M059J (cell line): ENCODE data around the gene MARVELD2. TPM values are rescaled to one million over a fixed set of nuclear protein-coding genes. Genes with fewer than 3 reads are reported as not detected.
"Not testable (repeated sequence)": the region's sequence is repeated elsewhere in the genome, so short reads cannot be mapped to it uniquely, and the experiment has no call there.

Experiments
- DNase-seq: peaks from one replicate; pipeline ENCODE4 v3.0.0-alpha.2; 2012; ENCODE audit warnings: low read depth
- total RNA-seq: library from RNA; depleted of rRNA; stranded (reverse); fragments of >200 nt; shearing (Covaris generic); gene quantifications from 2 replicates; pipeline ENCODE4 v1.2.3, GENCODE V29; 2014; rRNA removed

The MARVELD2 gene, protein sequence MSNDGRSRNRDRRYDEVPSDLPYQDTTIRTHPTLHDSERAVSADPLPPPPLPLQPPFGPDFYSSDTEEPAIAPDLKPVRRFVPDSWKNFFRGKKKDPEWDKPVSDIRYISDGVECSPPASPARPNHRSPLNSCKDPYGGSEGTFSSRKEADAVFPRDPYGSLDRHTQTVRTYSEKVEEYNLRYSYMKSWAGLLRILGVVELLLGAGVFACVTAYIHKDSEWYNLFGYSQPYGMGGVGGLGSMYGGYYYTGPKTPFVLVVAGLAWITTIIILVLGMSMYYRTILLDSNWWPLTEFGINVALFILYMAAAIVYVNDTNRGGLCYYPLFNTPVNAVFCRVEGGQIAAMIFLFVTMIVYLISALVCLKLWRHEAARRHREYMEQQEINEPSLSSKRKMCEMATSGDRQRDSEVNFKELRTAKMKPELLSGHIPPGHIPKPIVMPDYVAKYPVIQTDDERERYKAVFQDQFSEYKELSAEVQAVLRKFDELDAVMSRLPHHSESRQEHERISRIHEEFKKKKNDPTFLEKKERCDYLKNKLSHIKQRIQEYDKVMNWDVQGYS
- 4.1 and 5.7 TPM in 2 replicates for total RNA-seq

DNA sequence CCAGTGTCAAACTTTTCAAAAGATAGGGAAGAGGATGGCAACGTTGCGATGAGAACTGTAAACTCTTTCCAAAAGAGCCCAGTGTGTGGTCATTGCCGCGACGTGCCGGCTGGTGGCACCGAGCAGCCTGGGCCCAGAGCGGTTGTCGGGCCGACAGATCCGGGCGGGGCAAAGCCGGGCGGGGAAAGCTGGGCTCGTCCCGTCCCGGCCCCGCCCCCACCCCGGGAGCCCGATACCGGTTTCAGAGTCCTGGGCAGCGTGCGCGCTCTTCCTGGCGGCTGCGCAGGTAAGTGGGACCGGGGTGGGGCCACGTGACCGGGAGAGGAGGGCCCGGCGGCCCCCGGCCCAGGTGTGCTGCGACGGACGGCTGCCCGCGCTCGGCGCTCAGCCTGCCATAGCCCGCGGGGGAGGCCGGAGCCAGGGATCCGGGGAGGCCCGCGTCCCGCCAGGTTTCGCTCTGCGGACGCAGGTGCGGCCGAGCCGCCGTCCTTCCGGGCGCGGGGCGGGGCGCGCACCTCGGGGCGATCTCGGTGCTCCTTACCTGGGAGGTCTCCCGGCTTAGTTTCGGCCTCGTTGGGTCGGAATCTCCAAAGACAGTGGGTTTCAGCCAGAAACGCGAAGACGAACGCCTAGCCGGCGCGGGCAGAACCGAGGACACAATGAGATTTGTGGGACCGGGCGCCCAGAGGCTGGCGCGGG lies at the start of gene MARVELD2:
Gene MARVELD2, plus strand, starts transcription at position 232 of the 699 bp plus-strand sequence. CDS start 4,270 bp downstream, outside the sequence.
- DNase-seq: peak; percentile 79

DNA sequence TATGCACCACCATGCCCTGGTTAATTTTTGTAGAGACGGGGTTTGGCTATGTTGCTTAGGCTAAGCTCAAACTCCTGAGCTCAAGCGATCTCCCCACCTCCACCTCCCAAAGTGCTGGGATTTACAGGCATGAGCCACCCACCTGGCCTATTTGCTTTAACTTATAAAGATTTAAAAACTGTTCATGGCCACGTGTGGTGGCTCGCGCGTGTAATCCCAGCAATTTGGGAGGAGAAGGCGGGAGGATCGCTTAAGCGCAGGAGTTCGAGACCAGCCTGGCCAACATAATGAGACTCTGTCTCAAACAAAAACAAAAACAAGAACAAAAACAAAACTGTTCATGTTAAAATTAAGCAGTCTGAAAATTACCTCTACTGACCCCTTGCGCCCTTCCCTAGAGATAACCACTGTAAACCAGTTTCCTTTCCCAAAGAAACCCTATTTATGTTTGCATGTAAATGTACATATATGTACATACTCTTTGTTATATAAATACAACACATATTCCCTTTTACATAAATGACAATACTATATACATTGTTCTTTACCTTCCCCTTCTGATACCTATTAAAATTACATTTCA lies 47.1 kb upstream of the MARVELD2 start:
- DNase-seq: no peak

DNA sequence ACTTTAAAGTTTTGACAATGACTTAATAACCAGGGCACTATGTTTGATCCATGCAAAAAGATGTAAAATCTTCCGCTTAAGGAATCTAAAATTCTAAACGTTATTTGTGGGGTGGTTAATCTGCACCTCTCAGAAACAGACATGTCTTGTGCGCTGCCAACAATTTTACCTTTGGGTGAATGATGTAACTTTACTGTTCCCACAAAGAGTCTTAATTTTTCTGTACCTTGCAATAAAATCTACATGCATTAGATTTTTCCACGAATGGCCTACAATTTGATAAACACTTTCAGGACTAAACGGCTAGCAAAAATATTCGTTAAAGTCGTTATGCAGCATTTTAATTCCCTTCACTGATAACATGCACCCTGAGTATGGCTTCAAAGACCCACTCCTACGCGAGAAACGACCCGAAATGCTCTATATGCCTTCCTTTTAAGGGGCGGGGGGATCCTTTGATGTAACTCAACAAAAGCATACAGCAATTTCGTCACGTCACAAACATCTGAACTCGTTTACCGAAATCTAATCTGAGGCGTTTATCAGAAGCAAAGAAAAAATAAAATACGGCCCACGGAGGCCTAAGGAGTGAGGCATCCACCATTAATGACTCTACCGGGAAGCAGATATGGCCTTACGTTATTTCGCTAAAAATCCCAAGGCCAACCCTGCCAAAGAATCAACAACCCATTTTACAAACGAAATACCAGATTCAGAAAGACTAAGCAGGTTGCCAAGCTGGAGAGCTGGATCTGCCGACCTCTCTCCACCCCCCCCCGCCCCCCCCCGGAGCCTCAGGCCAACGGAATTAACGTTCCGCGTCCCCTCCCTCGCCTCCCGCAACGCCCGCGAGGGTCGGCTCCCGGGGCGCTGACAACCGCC lies 46.2 kb upstream of the MARVELD2 start:
- DNase-seq: no peak

DNA sequence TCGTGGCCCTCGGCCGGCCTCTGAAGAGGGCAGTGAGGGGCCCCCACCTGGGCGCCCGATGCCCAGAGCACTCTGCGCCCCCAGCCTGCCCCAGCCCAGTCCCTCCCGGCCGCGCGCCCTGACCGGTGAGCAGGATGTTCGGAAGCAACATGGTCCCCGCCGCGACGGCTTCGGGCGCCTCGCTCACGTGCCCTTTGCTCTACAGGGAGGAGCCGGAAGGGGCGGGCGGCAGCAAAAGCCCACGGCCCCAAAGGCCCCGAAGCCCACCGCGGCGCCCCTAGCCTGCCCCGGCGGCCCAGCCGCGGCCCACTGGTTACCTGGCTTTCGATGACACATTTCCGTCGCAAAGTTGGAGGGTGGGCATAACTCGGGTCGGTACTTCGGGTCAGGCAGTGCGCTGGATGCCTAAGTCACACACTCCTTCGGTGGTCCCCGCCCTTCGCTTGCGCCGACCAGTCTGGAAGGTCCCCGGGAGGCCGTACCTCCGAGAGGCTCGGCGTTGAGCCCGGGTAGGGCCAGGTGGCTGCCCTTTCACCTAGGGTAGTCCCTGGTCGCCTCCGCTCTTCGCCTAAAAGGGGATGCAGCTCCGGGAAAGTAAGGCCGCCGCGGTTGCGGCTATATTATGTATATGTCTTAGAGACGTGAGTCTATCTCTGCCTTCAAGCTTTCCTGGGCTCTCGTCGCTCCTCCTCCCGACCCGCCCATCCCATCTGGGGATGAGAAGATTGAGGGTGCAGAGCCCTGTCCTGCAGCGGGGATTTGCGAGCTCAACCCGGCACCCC lies 45.4 kb upstream of the MARVELD2 start, which contains the start of the genes AK6, RAD17 and TAF9:
Gene AK6, minus strand, starts transcription at position 181 of the 782 bp plus-strand sequence. Its CDS starts 30 bp downstream, at position 151.
Gene RAD17, plus strand, starts transcription at position 479 of the 782 bp plus-strand sequence. CDS start 2,391 bp downstream, outside the sequence.
Gene TAF9, minus strand, starts transcription at position 181 of the 782 bp plus-strand sequence. CDS start 3,783 bp downstream, outside the sequence.
- DNase-seq: peak; percentile 88

DNA sequence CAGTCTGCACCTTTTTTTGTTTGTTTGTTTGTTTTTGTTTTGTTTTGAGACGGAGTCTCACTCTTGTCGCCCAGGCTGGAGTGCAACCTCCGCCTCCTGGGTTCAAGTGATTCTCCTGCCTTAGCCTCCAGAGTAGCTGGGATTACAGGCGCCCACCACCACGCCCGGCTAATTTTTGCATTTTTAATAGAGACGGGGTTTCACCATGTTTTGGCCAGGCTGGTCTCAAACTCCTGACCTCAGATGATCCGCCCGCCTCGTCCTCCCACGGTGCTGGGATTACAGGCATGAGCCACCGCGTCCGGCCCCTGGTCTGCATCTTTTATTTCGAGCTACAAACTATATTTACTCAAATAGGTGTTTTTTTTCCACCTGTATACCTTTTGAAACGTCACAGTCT lies 44.6 kb upstream of the MARVELD2 start:
- DNase-seq: not testable (repeated sequence)

DNA sequence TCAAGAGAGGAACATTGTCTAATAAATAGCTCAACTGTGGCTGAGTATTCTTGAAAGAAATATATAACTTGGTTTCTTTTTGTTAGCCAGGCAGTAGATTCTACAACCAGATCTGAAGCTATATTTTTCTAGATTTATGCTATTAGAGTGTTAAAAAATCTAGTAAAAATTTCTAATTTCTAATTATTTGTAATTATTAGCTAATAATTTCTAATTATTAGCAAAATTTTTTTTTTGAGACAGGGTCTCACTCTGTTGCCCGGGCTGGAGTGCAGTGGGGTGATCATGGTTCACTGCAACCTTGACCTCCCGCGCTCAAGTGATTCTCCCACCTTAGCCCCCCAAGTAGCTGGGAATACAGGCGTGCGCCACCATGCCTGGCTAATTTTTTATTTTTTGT lies 42.5 kb upstream of the MARVELD2 start:
- no peak for DNase-seq

DNA sequence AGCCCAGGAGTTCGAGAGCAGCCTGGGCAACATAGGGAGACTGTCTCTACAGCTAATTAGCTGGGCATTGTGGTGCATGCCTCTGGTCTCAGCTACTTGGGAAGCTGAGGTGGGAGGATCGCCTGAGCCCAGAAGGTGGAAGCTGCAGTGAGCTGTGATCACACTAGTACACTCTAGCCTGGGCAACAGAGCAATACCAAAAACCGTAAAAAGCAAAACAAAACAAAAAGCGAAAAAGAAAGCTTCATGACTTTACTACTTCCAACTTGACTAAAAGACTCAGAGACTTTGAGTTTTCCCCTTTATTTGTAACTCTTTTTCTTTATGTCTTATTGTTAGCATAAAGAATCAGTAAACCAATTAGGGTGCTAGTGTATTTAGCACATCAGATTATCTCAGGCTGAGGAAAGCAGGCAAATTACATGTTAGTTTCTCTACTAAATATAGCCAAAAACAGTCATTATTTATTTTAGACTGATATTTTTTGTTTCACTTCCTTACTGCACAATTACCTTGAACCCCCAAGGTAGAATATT lies 39.9 kb upstream of the MARVELD2 start:
- no peak for DNase-seq

DNA sequence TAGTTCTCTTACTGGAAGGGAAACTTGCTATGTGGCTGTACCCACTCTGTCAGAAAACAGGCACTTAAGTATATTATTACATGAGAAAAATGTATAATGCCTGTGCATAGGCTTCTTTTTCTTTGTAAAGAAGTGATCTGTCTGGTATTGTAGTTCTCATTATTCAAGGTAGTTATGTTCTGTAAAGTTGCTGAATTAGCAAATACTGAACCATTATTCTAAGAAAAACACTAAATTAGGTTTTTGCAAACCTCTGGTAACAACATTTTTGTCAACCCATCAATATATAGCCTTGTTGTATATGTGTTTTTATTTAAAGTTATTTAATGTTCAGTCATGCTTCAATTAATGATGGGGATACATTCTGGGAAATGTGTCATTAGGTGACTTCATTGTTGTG lies 36.5 kb upstream of the MARVELD2 start:
- DNase-seq: no peak

DNA sequence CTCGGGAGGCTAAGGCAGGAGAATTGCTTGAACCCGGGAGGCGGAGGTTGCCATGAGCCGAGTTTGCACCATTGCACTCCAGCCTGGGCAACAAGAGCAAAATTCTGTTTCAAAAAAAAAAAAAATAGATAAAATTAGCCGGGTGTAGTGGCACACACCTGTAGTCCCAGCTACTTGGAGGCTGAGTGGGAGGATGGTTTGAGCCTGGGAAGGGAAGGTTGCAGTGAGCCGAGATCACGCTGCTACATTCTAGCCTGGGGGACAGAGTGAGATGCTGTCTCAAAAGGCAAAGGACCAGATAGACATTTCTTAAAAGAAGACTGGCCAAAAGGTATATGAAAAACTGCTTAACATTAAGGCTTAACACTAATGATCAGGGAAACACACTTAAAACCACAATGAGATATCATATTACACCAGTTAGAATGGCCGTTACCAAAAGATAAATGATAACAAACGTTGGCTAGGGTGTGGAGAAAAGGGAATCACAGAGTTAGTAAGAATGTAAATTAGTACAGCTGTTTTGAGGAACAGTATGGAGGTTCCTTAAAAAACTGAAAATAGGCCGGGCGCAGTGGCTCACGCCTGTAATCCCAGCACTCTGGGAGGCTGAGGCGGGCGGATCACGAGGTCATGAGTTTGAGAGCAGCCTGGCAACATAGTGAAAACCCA lies 10.1 kb upstream of the MARVELD2 start:
- no peak for DNase-seq

DNA sequence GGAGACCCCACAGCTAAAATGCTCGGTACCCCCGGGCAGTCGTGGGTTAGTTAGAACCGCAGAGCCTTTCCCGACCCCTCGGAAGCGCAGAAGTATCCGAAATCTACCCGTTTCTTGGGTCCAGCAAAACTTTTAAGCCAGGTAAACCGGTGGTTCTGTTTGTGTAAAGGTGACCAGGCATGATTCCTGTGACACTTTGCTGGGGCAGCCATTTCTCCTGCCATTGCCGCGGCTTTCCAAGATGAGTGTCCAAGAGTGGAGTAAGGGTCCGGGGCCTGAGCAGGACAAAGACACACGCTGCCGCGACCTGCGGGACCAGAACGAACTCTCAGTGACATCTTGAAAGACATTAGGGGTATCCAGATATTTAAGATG lies 655 bp downstream of the MARVELD2 start:
- DNase-seq: no peak

DNA sequence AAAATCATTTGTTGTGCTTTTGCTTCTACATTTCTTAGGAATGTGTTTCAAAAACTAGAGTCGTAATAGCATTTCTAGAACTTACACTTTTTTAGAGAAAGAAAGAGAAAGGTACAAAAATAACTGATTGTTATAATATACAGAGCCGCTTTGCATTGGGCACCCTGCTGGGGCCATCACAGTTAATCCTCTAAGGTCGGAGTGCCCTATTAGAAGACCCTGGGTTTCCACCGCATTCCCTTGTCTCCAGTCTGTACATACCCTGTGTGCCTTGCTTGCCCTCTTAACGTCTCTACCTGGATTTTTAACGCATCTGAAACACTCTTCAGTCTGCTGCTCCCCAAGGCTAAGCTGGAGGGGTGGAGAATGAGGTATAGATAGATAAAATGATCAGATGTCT lies 1.3 kb downstream of the MARVELD2 start:
- no peak for DNase-seq

DNA sequence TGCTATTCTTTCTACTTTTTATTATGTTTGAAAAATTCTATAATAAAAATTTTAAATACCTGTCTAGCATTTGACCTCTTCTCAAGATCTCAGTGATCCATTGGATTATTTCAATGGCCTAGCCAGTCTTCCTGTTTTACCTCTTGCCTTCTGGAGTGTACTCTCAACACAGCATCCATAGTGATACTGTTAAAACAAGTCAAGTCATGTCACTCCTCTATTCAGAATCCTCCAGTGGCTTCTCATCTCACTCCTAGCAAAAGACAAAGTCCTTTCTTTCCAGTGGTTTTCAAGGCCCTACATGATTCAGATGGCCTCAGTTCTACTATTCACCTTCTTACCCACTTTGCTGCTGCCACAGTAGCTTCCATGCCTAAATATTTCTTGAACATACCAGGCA lies 1.8 kb downstream of the MARVELD2 start:
- DNase-seq: no peak

DNA sequence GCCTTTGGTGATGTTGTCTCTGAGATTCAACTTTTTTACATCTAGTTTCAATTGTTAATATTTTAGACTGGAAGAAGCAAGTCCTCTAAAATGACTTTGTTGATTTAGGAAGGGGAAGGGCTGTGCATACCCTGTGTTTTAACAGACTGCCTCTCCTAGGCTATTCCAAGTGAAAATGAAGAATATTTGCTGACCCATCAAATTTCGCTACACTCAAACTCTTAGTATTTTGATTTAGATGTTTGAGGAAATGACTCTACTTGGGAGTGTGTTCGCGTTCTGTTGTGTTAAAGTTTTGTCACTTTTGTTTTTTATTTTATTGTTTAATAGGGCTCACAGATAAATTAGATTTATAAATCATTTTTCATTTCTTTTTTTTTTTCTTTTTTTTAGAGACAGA lies 3.6 kb downstream of the MARVELD2 start:
- DNase-seq: no peak

DNA sequence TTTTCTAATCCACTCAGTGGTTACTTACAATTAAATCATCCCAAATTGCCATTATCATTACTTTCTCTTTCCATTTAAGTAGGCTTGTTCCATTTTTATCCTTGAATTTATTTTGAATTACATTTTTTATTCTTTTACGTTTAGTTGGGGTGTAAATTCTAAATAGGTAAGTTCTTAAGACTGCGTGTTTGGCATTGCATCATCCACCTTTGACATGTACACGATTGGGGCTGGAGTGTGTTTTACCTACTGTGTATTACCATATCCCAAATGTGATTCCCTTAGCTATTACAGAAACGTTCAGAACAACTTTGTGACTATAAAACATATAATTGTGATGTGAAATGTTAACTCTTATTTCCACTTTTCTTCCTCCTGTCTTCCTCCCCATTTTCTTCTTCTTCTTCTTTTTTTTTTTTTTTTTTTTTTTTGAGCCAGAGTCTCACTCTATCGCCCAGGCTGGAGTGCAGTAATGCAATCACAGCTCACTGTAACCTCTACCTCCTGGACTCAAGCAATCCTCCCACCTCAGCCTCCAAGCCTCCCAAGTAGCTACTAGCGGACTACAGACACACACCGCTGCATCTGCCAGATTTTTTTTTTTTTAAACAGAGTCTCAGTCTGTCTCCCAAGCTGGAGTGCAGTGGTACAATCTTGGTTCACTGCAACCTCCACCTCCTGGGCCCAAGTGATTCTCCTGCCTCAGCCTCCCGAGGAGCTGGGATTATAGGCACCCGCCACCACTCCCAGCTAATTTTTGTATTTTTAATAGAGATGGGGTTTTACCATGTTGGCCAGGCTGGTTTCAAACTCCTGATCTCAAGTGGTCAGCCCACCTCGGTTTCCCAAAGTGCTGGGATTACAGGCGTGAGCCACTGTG lies 16.7 kb downstream of the MARVELD2 start:
- no peak for DNase-seq

DNA sequence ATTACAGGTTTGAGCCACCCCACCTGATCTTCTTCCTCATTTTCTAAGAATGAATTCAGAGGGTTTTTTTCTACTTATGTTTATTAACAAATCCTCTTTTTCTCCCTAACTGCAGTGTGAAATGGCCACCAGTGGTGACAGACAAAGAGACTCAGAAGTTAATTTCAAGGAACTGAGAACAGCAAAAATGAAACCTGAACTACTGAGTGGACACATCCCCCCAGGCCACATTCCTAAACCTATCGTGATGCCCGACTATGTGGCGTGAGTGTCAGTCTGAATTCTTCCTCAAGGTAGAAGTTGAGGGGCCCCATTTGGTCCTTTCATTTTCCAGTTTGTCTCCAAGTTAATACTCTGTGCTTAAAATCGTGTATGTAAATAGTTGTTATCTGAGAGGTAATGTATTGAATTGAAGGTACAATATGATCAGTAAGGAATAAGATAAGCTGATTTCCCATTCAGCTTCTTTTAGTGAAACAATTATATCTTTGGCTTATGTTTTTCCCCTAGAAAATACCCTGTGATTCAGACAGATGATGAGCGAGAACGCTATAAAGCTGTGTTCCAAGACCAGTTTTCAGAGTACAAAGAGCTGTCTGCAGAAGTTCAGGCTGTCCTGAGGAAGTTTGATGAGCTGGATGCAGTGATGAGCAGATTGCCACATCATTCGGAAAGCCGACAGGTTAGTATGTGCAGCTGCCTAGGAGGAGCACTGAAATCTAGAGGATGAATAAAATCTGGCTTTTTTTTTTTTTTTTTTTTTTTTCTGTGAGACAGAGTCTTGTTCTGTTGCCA lies 17.7 kb downstream of the MARVELD2 start:
- no peak for DNase-seq

DNA sequence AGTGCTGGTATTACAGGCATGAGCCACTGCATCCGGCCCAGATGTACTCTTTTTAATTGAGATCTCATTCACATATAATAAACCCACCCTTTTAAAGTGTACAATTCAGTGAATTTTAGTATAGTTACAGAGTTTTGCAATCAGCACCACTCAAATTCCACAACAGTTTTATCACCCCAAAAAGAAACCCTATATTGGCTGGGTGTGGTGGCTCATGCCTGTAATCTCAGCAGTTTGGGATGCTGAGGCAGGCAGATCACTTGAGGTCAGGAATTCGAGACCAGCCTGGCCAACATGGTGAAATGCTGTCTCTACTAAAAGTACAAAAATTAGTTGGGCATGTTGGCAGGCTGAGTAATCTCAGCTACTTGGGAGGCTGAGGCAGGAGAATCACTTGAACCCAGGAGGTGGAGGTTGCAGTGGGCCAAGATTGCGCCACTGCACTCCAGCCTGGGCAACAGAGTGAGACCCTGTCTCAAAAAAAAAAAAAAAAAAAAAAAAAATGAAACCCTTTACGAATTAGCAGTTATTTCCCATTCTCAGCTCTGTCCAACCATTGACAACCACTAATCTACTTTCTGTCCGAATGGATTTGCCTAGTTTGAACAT lies 20.5 kb downstream of the MARVELD2 start:
- not testable (repeated sequence) for DNase-seq

DNA sequence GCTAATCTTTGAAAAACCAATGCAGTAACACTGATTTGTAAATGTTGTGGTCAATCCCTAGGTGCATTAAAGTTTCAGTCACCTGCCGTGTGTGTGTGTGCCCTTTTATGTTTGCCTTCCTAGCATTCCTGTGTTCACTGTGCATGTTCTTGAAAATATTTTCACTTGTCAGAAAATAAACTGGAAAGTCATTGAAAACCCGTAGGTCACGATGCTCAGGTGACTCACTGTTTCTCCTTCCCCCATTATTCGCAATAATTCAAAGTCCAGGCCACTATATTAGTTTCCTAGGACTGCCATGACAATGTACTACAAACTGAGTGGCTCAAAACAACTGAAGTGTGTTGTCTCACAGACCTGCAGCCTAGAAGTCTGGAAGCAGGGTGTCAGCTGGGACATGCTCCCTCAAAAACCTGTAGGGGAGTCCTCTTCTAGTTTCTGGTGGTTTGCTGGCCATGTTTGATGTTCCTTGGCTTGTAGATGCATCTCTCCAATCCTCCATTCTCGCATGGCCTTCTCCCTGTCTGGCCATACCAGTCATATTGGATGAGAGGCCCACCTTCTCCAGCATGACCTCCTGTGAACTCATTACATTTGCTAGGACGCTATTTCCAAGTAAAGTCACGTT lies 29.3 kb downstream of the MARVELD2 start:
- DNase-seq: peak; percentile 32
